Activated T-cell treated with anti-CD3 and anti-CD28 coated beads, Interleukin-2, amount 50 U/mL, for 24 hours (primary cell): Measurements from ENCODE around the gene KIAA1958.
"Not testable (repeated sequence)": the region's sequence is repeated elsewhere in the genome, so short reads cannot be mapped to it uniquely, and the experiment has no call there.

ENCODE experiments used
- DNase-seq: peaks from one replicate; pipeline ENCODE4 v3.0.0-alpha.2; 2020
- H3K27ac Mint-ChIP-seq: 2 replicates; pipeline ENCODE4 v1.8.0; 2020; ENCODE audit warnings: mild to moderate bottlenecking, mixed read lengths
- H3K27me3 Mint-ChIP-seq: 2 replicates; pipeline ENCODE4 v1.8.0; 2020; ENCODE audit warnings: mixed read lengths
- H3K36me3 Mint-ChIP-seq: 2 replicates; pipeline ENCODE4 v1.8.0; 2020; ENCODE audit warnings: low read depth, mixed read lengths
- H3K4me1 Mint-ChIP-seq: 2 replicates; pipeline ENCODE4 v1.8.0; 2020; ENCODE audit warnings: low read depth, mixed read lengths
- H3K4me3 Mint-ChIP-seq: 2 replicates; pipeline ENCODE4 v1.8.0; 2020; ENCODE audit warnings: mild to moderate bottlenecking, moderate library complexity, mixed read lengths
- H3K9me3 Mint-ChIP-seq: 2 replicates; pipeline ENCODE4 v1.8.0; 2020; ENCODE audit warnings: mixed read lengths

Gene KIAA1958

DNA sequence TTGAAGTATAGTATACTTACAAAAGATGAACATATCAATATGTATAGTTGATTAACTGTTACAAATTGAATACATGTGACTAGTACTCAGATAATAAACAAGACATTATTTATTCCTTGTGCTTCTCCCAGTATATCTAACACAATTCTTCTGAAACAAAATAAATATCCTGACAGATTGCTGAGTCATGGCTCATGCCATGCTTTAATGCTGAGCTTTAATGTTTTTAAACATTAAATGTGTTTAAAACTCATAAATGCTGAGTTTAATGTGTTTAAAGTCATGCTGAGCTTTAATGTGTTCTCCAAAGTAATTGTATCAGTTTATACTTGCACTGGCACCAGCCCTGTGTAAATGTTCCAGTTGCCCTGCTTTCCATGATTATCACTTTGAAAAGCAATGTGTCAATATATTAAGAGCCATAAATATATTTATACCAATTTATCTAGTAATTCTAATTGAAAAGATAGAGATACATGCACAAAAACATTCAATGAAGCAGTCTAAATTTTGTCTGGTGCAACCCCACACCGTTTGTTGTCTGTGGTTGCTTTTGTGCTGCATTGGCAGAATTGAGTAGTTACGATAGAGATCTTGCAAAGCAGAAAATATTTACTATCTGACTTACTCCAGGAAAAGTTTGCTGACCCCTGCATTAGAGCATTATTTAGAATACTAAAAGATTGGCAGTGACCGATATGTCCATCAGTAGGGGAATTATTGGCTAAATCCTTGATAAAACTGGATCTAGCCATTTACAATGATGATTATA is 15.7 kb downstream of the KIAA1958 start:
- Mint-ChIP-seq H3K36me3 (no peaks in the 10 kb centered on the region), H3K27ac (no peak overlapping the region), H3K27me3 (no peaks in the 10 kb centered on the region), H3K4me1 (no peaks in the 10 kb centered on the region), H3K9me3 (no peaks in the 10 kb centered on the region), H3K4me3 (no peak overlapping the region)
- no peak for DNase-seq

- H3K27me3 Mint-ChIP-seq: no peaks in the 10 kb centered on the region
- H3K4me1 Mint-ChIP-seq: no peaks in the 10 kb centered on the region
- H3K4me3 Mint-ChIP-seq: no peak overlapping the region
- no peak for DNase-seq
- H3K27ac Mint-ChIP-seq: no peak overlapping the region
- no peaks in the 10 kb centered on the region for H3K36me3 Mint-ChIP-seq
- no peaks in the 10 kb centered on the region for H3K9me3 Mint-ChIP-seq
These were observed 16.5 kb downstream of the KIAA1958 start for GRCh38 chr9:112503170-112503569.

GRCh38 chr9:112505086-112505485 is 18.5 kb downstream of the KIAA1958 start:
- no peaks in the 10 kb centered on the region for H3K36me3 Mint-ChIP-seq
- no peaks in the 10 kb centered on the region for H3K27me3 Mint-ChIP-seq
- no peak for DNase-seq
- H3K4me3 Mint-ChIP-seq: no peak overlapping the region
- H3K9me3 Mint-ChIP-seq: no peaks in the 10 kb centered on the region
- no peaks in the 10 kb centered on the region for H3K4me1 Mint-ChIP-seq
- H3K27ac Mint-ChIP-seq: no peak overlapping the region

DNA sequence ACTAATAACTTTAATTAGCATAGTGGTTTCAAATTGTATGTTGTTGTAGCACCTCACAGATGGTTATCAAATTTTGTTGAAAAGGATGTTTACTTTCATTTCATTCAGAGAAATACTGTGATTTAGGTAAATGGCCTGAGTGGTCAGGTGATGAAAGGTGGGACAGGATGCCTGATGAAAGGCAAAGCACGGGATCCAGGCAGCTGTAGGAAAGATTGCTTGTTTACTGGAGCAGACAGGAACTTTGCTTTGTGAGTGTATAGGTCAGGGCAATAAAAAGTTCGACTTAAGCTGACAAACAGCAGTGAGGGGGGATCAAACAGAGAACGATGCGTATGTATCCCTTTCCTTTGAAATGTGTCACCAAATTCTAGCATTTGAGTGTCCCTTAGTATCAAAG is 19.0 kb downstream of the KIAA1958 start:
- Mint-ChIP-seq H3K27ac (no peak overlapping the region), H3K4me1 (no peaks in the 10 kb centered on the region), H3K36me3 (no peaks in the 10 kb centered on the region), H3K4me3 (no peak overlapping the region), H3K27me3 (no peaks in the 10 kb centered on the region), H3K9me3 (no peaks in the 10 kb centered on the region)
- DNase-seq: no peak

GRCh38 chr9:112506571-112506970 is 19.9 kb downstream of the KIAA1958 start:
- Mint-ChIP-seq H3K4me3 (no peak overlapping the region), H3K4me1 (no peaks in the 10 kb centered on the region), H3K27me3 (no peaks in the 10 kb centered on the region), H3K27ac (no peak overlapping the region), H3K36me3 (no peaks in the 10 kb centered on the region), H3K9me3 (no peaks in the 10 kb centered on the region)
- DNase-seq: no peak

- no peaks in the 10 kb centered on the region for H3K9me3 Mint-ChIP-seq
- DNase-seq: no peak
- no peaks in the 10 kb centered on the region for H3K27me3 Mint-ChIP-seq
- H3K27ac Mint-ChIP-seq: no peak overlapping the region
- H3K36me3 Mint-ChIP-seq: no peaks in the 10 kb centered on the region
- no peak overlapping the region for H3K4me3 Mint-ChIP-seq
- H3K4me1 Mint-ChIP-seq: no peaks in the 10 kb centered on the region
These were observed 20.5 kb downstream of the KIAA1958 start for GRCh38 chr9:112507001-112507680.

DNA sequence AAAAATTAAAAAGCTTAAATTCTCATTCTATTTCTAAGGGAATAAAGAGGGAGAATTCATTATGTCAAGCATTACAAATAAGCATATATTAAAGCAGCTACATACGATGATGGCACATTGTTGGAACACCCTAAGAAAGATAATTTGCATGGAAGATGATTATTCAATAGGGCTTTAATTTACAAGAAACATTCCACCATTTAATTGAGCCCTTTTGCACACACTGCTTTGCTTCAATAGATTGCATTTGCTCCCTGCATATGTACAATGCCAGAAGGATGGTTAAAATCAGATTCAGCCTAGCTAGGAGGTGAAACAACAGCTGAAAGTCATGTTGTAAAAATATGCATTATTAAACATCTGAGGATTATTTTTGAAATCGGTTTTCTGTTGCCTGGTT is 21.8 kb downstream of the KIAA1958 start:
- H3K27me3 Mint-ChIP-seq: no peaks in the 10 kb centered on the region
- H3K9me3 Mint-ChIP-seq: no peaks in the 10 kb centered on the region
- H3K36me3 Mint-ChIP-seq: no peaks in the 10 kb centered on the region
- H3K4me3 Mint-ChIP-seq: no peak overlapping the region
- H3K4me1 Mint-ChIP-seq: no peaks in the 10 kb centered on the region
- no peak overlapping the region for H3K27ac Mint-ChIP-seq
- no peak for DNase-seq

DNA sequence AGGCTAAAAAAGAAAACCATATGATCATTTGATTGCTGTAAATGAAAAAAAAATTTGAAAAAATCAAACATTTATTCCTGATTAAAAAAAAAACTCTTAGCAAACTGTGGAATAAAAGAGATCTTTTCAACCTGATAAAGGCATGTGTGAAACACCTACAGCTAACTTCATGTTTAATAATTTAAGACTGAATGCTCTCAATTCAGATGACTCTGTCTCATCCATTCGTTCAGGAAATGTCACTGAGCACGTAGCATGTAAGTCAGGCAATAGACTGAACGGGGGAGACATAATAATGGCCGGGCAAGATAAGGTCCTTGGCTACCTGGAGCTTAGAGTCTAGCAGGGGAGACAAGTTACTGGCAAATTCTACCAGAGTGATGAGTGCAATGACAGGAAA is 25.8 kb downstream of the KIAA1958 start:
- not testable (repeated sequence) for DNase-seq, H3K4me1 Mint-ChIP-seq, H3K4me3 Mint-ChIP-seq, H3K27ac Mint-ChIP-seq, H3K27me3 Mint-ChIP-seq, H3K9me3 Mint-ChIP-seq, H3K36me3 Mint-ChIP-seq

DNA sequence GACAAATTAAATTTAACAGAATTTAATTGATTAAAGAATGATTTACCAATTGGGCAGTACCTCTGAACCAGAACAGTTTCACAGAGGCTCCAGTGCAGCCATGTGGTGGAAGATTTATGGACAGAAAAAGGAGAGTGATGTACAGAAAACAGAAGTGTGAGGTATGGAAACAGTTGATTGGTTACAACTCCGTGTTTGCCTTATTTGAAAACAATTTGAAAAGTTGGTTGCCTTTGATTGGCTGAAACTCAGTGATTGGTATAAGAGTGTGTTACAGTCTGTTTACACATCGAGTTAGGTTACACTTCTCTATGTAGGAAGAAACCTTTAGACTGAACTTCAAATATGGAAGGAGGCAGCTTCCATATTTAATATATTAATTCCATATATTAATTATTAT is 30.1 kb downstream of the KIAA1958 start:
- Mint-ChIP-seq H3K4me3 (no peak overlapping the region), H3K4me1 (no peaks in the 10 kb centered on the region)
- no peak for DNase-seq

GRCh38 chr9:112520069-112520468 is 33.4 kb downstream of the KIAA1958 start:
- Mint-ChIP-seq H3K4me1 (no peaks in the 10 kb centered on the region), H3K36me3 (no peaks in the 10 kb centered on the region), H3K27me3 (no peaks in the 10 kb centered on the region), H3K9me3 (no peaks in the 10 kb centered on the region), H3K4me3 (no peak overlapping the region), H3K27ac (no peak overlapping the region)
- no peak for DNase-seq

More for the DNA sequence above, 30.1 kb downstream of the KIAA1958 start:
- no peaks in the 10 kb centered on the region for H3K27me3 Mint-ChIP-seq
- H3K27ac Mint-ChIP-seq: no peak overlapping the region
- no peaks in the 10 kb centered on the region for H3K9me3 Mint-ChIP-seq
- no peaks in the 10 kb centered on the region for H3K36me3 Mint-ChIP-seq

- H3K9me3 Mint-ChIP-seq: no peaks in the 10 kb centered on the region
- no peak overlapping the region for H3K4me3 Mint-ChIP-seq
- DNase-seq: no peak
- no peaks in the 10 kb centered on the region for H3K27me3 Mint-ChIP-seq
- no peak overlapping the region for H3K27ac Mint-ChIP-seq
- no peaks in the 10 kb centered on the region for H3K36me3 Mint-ChIP-seq
- no peaks in the 10 kb centered on the region for H3K4me1 Mint-ChIP-seq
These were observed 34.0 kb downstream of the KIAA1958 start for GRCh38 chr9:112520656-112521055.

DNA sequence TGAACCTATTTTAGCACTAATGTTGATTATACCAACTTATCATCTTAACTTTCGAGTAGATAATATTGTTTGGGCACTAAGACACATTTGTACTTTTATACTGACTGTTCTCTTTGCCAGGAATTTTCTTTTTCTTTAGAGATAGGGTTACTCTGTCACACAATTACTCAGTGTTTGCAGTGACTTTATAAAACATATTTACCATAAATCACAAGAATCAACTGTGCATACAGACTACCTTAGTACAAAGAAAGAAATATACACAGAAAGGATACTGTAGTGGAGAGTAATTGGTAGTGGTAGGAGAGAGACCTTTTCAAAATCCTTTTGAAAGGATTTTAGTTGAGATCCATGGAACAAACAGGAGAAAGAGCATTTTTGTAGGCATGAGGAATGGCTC is 40.3 kb downstream of the KIAA1958 start:
- Mint-ChIP-seq H3K4me3 (no peak overlapping the region), H3K27ac (no peak overlapping the region), H3K27me3 (no peaks in the 10 kb centered on the region), H3K36me3 (no peaks in the 10 kb centered on the region), H3K4me1 (no peaks in the 10 kb centered on the region), H3K9me3 (no peaks in the 10 kb centered on the region)
- DNase-seq: no peak

DNA sequence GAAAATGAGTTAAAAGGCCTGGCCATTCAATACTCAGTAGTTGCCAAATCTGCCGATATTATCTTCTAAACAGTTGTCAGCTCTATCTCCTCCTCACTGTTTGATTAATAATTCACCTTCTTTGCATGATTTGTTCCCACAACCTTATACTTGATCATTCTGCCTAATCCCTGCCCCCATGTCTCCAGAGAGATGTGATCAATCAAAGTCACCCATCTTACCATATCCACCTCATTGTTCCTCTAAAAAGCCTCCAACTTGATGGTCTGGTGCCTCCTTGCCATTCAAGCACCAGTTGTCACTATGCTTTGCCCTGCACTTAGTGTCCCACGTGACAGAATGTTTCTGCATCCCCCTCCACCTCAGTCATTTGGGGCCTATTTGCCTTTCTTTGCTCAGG is 41.3 kb downstream of the KIAA1958 start:
- Mint-ChIP-seq H3K9me3 (no peaks in the 10 kb centered on the region), H3K27me3 (no peaks in the 10 kb centered on the region), H3K36me3 (no peaks in the 10 kb centered on the region), H3K27ac (no peak overlapping the region), H3K4me1 (no peaks in the 10 kb centered on the region), H3K4me3 (no peak overlapping the region)
- no peak for DNase-seq

DNA sequence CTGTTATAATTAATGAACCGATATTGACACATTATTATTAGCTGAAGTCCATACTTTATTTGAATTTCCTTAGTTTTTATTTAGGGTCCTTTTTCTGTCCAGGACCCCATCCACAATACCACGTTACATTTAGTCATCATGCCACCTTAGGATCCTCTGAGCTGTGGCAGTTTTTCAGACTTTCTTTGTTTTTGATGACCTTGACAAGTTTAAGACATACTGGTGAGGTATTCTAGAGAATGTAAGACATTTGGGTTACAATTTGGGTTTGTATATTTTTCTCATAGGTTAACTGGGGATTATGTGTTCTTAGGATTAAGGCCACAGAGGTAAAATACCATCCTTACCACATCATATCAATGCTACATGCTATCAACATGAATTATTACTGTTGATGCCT is 42.7 kb downstream of the KIAA1958 start:
- DNase-seq: no peak
- no peaks in the 10 kb centered on the region for H3K27me3 Mint-ChIP-seq
- H3K4me1 Mint-ChIP-seq: no peaks in the 10 kb centered on the region
- H3K36me3 Mint-ChIP-seq: no peaks in the 10 kb centered on the region
- H3K27ac Mint-ChIP-seq: no peak overlapping the region
- no peaks in the 10 kb centered on the region for H3K9me3 Mint-ChIP-seq
- no peak overlapping the region for H3K4me3 Mint-ChIP-seq

GRCh38 chr9:112530751-112531205 is 44.2 kb downstream of the KIAA1958 start:
- peaks cover 3% of the 10 kb centered on the region for H3K4me1 Mint-ChIP-seq
- H3K36me3 Mint-ChIP-seq: no peaks in the 10 kb centered on the region
- no peak for DNase-seq
- no peak overlapping the region for H3K4me3 Mint-ChIP-seq
- H3K9me3 Mint-ChIP-seq: no peaks in the 10 kb centered on the region
- H3K27me3 Mint-ChIP-seq: no peaks in the 10 kb centered on the region
- H3K27ac Mint-ChIP-seq: no peak overlapping the region
